Measurements from ENCODE around the gene CAPZA1.

GRCh38 chr1:112674440-112674985 is 54.9 kb downstream of the CAPZA1 start, which contains the start of gene MOV10:
- no peak for TF ChIP-seq POLR2A (IDR thresholded peaks at IDR 0.05)
- TF ChIP-seq, protein P1, sequence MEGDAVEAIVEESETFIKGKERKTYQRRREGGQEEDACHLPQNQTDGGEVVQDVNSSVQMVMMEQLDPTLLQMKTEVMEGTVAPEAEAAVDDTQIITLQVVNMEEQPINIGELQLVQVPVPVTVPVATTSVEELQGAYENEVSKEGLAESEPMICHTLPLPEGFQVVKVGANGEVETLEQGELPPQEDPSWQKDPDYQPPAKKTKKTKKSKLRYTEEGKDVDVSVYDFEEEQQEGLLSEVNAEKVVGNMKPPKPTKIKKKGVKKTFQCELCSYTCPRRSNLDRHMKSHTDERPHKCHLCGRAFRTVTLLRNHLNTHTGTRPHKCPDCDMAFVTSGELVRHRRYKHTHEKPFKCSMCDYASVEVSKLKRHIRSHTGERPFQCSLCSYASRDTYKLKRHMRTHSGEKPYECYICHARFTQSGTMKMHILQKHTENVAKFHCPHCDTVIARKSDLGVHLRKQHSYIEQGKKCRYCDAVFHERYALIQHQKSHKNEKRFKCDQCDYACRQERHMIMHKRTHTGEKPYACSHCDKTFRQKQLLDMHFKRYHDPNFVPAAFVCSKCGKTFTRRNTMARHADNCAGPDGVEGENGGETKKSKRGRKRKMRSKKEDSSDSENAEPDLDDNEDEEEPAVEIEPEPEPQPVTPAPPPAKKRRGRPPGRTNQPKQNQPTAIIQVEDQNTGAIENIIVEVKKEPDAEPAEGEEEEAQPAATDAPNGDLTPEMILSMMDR (IDR thresholded peaks at IDR 0.05) = peak in 1 of 4 donors; percentile 0
